ENCODE data around the gene RNF144B. TPM values are rescaled to one million over a fixed set of nuclear protein-coding genes. Genes with fewer than 3 reads are reported as not detected.

RNF144B gene
- total and polyA plus RNA-seq, 2 of the 13 experiments (the other 11 are each of a cell fraction or from before 2014, with no cell fraction given): 1.8 to 4.3 TPM

DNA sequence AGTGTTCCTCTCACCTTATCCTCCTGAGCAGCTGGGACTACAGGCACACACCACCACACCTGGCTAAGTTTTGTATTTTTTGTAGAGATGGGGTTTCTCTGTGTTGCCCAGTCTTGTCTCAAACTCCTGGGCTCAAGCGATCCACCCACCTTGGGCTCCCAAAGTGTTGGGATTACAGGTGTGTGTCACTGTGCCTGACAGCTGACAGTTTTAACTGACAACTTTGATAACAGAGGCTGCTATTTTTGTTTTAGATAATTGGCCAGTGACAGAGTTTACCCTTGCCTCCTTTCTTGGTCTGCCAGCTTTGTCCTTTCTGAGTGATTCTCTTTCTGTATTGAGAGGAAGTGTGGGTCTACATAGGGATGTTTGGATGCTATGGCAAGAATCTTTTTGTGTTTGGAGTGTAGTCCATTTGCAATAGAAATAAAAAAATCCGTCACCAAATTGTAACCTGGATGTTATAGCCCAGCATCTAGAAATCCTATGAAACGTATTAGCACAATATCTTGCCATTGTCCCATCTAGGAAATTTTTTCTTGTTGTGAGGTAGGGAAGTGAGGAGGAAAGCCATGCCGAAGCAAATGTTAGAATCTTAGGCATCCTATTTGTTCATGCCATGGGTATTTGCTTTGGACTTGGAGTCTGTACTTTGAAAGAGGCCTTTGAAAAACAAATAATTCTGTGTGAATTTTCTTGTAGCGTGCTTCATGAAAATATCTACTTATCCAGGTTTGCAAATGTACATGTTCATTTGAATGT lies 80.8 kb downstream of the RNF144B start (continued):
- TF ChIP-seq, protein P1, sequence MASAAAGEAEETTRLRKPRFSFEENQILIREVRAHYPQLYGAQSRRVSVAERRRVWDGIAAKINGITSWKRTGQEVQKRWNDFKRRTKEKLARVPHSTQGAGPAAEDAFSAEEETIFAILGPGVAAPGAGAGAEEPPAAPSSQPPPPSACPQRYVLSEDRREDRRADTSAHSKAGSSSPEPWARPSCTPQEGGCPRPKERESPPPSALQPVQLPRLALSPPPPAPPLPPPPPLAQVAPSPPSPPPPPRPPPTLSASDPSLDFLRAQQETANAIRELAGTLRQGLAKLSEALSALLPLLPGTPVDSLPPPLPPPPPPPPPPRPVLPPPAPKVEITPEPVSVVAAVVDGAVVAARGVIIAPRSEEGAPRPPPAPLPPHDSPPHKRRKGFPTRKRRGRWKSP (CRISPR knock-in tag; IDR thresholded peaks at IDR 0.05): no peak
- TF ChIP-seq, protein P2, sequence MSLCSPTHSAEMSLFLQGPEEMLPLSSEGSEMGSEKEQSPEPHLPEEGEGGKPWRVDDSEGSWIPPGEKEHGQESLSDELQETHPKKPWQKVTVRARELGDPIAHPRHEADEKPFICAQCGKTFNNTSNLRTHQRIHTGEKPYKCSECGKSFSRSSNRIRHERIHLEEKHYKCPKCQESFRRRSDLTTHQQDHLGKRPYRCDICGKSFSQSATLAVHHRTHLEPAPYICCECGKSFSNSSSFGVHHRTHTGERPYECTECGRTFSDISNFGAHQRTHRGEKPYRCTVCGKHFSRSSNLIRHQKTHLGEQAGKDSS (CRISPR knock-in tag; IDR thresholded peaks at IDR 0.05; ENCODE audit: borderline replicate concordance, low read depth): no peak
- TF ChIP-seq ZNF296 (CRISPR knock-in tag; conservative IDR thresholded peaks at IDR 0.05): no peak
- TF ChIP-seq, protein P3, sequence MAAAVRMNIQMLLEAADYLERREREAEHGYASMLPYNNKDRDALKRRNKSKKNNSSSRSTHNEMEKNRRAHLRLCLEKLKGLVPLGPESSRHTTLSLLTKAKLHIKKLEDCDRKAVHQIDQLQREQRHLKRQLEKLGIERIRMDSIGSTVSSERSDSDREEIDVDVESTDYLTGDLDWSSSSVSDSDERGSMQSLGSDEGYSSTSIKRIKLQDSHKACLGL (CRISPR knock-in tag; IDR thresholded peaks at IDR 0.05): no peak
- TF ChIP-seq, protein P4, sequence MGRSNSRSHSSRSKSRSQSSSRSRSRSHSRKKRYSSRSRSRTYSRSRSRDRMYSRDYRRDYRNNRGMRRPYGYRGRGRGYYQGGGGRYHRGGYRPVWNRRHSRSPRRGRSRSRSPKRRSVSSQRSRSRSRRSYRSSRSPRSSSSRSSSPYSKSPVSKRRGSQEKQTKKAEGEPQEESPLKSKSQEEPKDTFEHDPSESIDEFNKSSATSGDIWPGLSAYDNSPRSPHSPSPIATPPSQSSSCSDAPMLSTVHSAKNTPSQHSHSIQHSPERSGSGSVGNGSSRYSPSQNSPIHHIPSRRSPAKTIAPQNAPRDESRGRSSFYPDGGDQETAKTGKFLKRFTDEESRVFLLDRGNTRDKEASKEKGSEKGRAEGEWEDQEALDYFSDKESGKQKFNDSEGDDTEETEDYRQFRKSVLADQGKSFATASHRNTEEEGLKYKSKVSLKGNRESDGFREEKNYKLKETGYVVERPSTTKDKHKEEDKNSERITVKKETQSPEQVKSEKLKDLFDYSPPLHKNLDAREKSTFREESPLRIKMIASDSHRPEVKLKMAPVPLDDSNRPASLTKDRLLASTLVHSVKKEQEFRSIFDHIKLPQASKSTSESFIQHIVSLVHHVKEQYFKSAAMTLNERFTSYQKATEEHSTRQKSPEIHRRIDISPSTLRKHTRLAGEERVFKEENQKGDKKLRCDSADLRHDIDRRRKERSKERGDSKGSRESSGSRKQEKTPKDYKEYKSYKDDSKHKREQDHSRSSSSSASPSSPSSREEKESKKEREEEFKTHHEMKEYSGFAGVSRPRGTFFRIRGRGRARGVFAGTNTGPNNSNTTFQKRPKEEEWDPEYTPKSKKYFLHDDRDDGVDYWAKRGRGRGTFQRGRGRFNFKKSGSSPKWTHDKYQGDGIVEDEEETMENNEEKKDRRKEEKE (IDR thresholded peaks at IDR 0.05): no peak
- TF ChIP-seq ZNF510 (CRISPR knock-in tag; IDR thresholded peaks at IDR 0.05; ENCODE audit: low read depth): no peak
- TF ChIP-seq HDAC2 (CRISPR knock-in tag; IDR thresholded peaks at IDR 0.05): peak; percentile 35; the same call in 1 of the 2 replicates
- TF ChIP-seq RFXANK (CRISPR knock-in tag; IDR thresholded peaks at IDR 0.05): no peak
- no peak for TF ChIP-seq ZSCAN9 (CRISPR knock-in tag; IDR thresholded peaks at IDR 0.05; ENCODE audit: borderline replicate concordance)
- TF ChIP-seq, protein P5, sequence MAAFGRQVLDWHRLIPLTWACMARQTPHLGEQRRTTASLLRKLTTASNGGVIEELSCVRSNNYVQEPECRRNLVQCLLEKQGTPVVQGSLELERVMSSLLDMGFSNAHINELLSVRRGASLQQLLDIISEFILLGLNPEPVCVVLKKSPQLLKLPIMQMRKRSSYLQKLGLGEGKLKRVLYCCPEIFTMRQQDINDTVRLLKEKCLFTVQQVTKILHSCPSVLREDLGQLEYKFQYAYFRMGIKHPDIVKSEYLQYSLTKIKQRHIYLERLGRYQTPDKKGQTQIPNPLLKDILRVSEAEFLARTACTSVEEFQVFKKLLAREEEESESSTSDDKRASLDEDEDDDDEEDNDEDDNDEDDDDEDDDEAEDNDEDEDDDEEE (CRISPR knock-in tag; IDR thresholded peaks at IDR 0.05): no peak
- no peak for TF ChIP-seq ZC3H13 (CRISPR knock-in tag; IDR thresholded peaks at IDR 0.05)
- TF ChIP-seq, protein P6, sequence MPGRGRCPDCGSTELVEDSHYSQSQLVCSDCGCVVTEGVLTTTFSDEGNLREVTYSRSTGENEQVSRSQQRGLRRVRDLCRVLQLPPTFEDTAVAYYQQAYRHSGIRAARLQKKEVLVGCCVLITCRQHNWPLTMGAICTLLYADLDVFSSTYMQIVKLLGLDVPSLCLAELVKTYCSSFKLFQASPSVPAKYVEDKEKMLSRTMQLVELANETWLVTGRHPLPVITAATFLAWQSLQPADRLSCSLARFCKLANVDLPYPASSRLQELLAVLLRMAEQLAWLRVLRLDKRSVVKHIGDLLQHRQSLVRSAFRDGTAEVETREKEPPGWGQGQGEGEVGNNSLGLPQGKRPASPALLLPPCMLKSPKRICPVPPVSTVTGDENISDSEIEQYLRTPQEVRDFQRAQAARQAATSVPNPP (CRISPR knock-in tag; IDR thresholded peaks at IDR 0.05): no peak
- TF ChIP-seq ADNP (CRISPR knock-in tag; IDR thresholded peaks at IDR 0.05): no peak
- TF ChIP-seq GATAD1 (CRISPR knock-in tag; IDR thresholded peaks at IDR 0.05): no peak
- TF ChIP-seq SAP130 (CRISPR knock-in tag; IDR thresholded peaks at IDR 0.05; ENCODE audit: low read depth): peak; percentile 61
- TF ChIP-seq NCOA1 (CRISPR knock-in tag; IDR thresholded peaks at IDR 0.05): no peak
- no peak for TF ChIP-seq ZNF530 (CRISPR knock-in tag; IDR thresholded peaks at IDR 0.05; ENCODE audit: low read depth)
- TF ChIP-seq, protein P7, sequence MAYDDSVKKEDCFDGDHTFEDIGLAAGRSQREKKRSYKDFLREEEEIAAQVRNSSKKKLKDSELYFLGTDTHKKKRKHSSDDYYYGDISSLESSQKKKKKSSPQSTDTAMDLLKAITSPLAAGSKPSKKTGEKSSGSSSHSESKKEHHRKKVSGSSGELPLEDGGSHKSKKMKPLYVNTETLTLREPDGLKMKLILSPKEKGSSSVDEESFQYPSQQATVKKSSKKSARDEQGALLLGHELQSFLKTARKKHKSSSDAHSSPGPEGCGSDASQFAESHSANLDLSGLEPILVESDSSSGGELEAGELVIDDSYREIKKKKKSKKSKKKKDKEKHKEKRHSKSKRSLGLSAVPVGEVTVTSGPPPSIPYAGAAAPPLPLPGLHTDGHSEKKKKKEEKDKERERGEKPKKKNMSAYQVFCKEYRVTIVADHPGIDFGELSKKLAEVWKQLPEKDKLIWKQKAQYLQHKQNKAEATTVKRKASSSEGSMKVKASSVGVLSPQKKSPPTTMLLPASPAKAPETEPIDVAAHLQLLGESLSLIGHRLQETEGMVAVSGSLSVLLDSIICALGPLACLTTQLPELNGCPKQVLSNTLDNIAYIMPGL (CRISPR knock-in tag; IDR thresholded peaks at IDR 0.05; ENCODE audit: borderline replicate concordance in 1 of 2, low read depth in 1 of 2): no peak
- TF ChIP-seq ZNF17 (CRISPR knock-in tag; IDR thresholded peaks at IDR 0.05): no peak
- no peak for TF ChIP-seq ZFP36L2 (CRISPR knock-in tag; IDR thresholded peaks at IDR 0.05)
